C4-2B (cell line): ENCODE results near the gene TPO.

Source experiments
- H3K27ac ChIP-seq: fragments of 450-650 bp; 2 replicates; pipeline ENCODE4 v1.5.1; 2017
- CTCF ChIP-seq: fragments of 450-650 bp; conservative IDR thresholded peaks from 2 replicates; pipeline ENCODE4 v1.5.1; 2017; ENCODE audit warnings: mild to moderate bottlenecking
- ZFX ChIP-seq: fragments of 450-650 bp; IDR thresholded peaks from 2 replicates; pipeline ENCODE4 v1.6.1; 2017

Gene TPO

DNA sequence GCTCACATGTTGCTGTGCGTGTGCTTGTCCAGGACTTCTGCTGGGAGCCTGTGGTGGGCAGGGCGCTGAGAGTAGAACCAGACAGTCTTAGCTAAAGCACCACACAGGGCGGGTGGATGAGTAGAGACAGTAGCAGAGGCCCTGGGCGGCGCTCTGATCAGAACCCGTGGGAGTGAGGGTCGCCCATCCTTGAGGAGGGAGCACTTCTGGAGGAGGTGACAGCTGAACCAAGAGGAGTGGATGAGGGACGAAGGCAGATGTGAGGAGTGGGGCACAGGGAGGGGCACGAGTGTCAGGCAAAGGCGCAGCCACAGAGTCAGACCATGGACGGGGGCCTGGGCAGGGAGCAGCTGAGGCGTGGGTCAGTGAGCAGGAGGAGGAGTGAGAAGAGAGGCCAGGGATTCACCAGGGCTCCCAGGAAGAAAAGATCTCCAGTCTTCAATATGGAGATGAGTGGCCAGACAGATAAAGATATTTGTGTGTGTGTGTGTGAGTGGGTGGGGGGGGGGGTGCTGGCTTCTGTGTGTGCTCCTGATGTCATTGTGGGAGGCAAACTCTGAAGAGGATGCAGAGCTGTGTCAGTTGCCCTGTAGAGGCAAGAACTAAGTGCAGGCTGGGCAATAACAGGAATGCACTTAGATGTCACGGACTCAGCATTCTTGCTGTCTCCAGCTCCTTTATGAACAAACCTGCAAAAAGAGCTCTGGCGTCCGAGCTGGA is 79.6 kb downstream of the TPO start:
- TF ChIP-seq ZFX: no peak
- TF ChIP-seq CTCF: no peak

GRCh38 chr2:1493431-1494126 is 80.3 kb downstream of the TPO start:
- TF ChIP-seq CTCF (no peak), ZFX (no peak)

More for the DNA sequence above, 79.6 kb downstream of the TPO start:
- H3K27ac ChIP-seq: no peak overlapping the region

DNA sequence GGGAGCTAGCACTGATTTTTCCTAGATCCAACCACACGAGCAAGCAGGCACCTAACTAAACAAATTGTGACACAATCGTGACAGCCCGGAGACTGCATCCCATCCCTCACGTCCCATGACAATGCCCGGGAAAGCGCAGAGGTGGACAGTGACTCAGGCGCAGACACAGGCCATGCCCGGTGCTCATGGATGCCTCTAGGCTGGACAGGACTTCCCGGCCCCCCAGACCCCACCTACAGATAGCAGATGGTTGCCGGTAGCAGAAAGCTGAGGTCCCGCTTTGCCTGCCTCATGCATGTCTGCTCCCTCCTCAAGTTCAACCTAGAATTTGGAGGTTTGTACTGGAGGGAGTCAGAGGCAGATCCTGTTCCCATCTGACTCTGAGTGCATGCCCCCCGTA is 81.0 kb downstream of the TPO start:
- H3K27ac ChIP-seq: no peak overlapping the region
- TF ChIP-seq ZFX (no peak), CTCF (no peak)

More at GRCh38 chr2:1493431-1494126, 80.3 kb downstream of the TPO start:
- H3K27ac ChIP-seq: no peak overlapping the region

GRCh38 chr2:1494906-1495305 is 81.6 kb downstream of the TPO start:
- no peak overlapping the region for H3K27ac ChIP-seq
- no peak for TF ChIP-seq ZFX
- no peak for TF ChIP-seq CTCF

GRCh38 chr2:1495676-1496358 is 82.6 kb downstream of the TPO start:
- no peak overlapping the region for H3K27ac ChIP-seq
- no peak for TF ChIP-seq CTCF

GRCh38 chr2:1496359-1496821 is 83.1 kb downstream of the TPO start:
- TF ChIP-seq ZFX (no peak), CTCF (no peak)

DNA sequence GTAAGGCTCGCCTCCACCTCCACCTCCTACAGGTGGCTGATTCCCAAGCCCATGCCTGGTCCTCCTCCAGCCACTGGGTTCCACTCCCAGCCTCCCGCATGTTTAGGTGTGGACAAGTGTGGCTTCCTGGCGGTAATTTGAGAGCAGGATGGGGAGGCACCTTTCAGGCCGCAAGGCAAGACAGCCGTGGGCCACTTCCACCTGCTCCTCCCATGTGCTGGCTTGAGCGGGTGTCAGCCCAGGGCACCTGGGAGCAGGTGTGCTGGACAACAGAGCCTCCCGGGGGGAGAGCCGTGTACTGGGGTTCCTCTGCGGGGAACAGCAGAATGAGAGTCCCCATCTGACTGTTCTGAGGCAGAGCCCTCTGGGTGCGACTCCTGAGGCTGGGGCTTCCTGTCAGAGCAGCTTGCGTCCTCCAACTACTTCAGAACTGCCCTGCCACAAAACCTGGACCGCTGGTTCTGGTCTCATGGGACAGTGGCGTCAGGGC is 83.9 kb downstream of the TPO start:
- no peak for TF ChIP-seq ZFX
- no peak overlapping the region for H3K27ac ChIP-seq

More at GRCh38 chr2:1496359-1496821, 83.1 kb downstream of the TPO start:
- H3K27ac ChIP-seq: no peak overlapping the region
